Memory B cell (primary cell): ENCODE measurements around the gene CNTNAP3B.
"Not testable (repeated sequence)": the region's sequence is repeated elsewhere in the genome, so short reads cannot be mapped to it uniquely, and the experiment has no call there.

Experiments used
- ATAC-seq: fragments of 150-1000 bp; cut with Tn5 transposase; 2 replicates; pipeline ENCODE4 v1.10.0; 2021; ENCODE audit warnings: low read depth, mild to moderate bottlenecking, moderate library complexity
- DNase-seq, 2 donors: peaks; one replicate each; pipeline ENCODE4 v3.0.0; 2022; ENCODE audit warnings: low spot score in 2 of 2
- H3K27ac Mint-ChIP-seq: one replicate; pipeline ENCODE4 v1.8.0; 2022; ENCODE audit warnings: mild to moderate bottlenecking, moderate library complexity, mixed read lengths
- H3K27me3 Mint-ChIP-seq: one replicate; pipeline ENCODE4 v1.8.0; 2022; ENCODE audit warnings: mixed read lengths
- H3K36me3 Mint-ChIP-seq: one replicate; pipeline ENCODE4 v1.8.0; 2022; ENCODE audit warnings: mild to moderate bottlenecking, mixed read lengths
- H3K4me1 Mint-ChIP-seq: one replicate; pipeline ENCODE4 v1.8.0; 2022; ENCODE audit warnings: mixed read lengths
- H3K4me3 Mint-ChIP-seq: one replicate; pipeline ENCODE4 v1.8.0; 2022; ENCODE audit warnings: mild to moderate bottlenecking, moderate library complexity, mixed read lengths
- H3K9me3 Mint-ChIP-seq: one replicate; pipeline ENCODE4 v1.8.0; 2022; ENCODE audit warnings: mixed read lengths

CNTNAP3B gene

DNA sequence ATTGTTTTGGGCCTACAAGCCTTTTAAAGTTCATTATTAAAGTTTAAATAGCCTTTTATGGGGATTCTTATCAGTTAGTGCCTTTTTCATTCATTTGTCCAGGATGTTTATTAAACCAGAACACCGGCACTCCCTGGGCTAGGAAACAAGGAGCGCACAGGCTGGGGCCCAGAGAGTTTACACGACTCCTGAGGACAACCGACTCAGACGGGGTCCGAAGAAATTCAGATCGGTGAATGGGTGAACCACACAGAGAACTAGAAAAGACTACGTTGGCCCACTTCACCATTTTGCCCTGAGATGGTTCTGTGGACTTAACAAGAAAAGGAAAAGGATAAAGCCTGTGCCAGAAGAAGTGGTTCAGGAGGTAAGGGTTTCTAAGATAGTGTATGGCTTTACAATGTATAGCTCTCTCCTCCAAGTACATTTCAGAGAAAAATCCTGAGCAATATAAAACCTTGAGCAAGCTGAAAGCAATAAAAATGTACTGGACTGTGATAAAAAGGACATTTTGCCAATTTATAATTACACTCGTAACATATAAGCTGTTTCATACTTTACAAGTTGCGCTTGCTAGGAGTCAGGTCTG is 84.7 kb downstream of the CNTNAP3B start:
- H3K27ac Mint-ChIP-seq, H3K9me3 Mint-ChIP-seq, H3K36me3 Mint-ChIP-seq, H3K4me3 Mint-ChIP-seq, H3K4me1 Mint-ChIP-seq, ATAC-seq, DNase-seq, H3K27me3 Mint-ChIP-seq: not testable (repeated sequence)

DNA sequence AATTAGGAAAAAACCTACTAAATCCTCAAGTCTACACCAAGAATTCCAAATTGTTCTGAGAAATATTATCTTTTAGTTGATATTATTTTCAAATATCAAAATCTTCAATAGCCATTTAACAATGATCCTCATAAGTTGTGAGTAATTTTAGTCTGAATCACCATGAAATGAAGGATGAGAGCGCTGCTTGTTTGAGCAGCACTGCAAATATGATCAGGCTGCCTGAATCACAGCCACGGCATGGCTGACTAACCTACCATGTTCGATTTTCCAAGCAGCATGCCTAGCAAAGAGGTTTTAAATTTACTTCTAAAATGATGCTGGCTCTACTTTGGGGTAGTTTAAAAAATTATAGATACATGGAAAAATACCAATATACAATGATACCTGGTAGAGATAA is 95.7 kb downstream of the CNTNAP3B start:
- not testable (repeated sequence) for H3K9me3 Mint-ChIP-seq, H3K27me3 Mint-ChIP-seq, H3K27ac Mint-ChIP-seq, ATAC-seq, H3K36me3 Mint-ChIP-seq, DNase-seq, H3K4me3 Mint-ChIP-seq, H3K4me1 Mint-ChIP-seq

DNA sequence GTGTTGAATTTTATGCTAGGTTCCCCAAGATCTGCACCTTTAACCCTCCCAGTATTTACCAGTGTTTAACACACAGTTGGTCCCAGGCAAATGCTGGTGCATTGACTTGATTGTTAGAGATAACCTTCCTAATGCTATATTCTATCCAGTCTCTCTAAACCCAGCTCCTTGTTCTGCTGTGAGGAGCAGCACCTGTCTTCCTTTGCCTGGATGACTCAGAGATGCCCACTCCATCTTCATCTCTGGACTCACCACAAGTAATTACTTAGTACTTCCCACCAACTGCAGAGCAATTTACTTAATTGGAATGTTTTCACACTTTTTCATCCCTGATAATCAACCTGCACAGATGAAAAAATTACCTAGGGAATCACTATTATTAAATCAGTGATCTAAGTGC is 108.6 kb downstream of the CNTNAP3B start:
- H3K36me3 Mint-ChIP-seq, H3K9me3 Mint-ChIP-seq, H3K27me3 Mint-ChIP-seq, H3K4me1 Mint-ChIP-seq, DNase-seq, H3K27ac Mint-ChIP-seq, H3K4me3 Mint-ChIP-seq, ATAC-seq: not testable (repeated sequence)

DNA sequence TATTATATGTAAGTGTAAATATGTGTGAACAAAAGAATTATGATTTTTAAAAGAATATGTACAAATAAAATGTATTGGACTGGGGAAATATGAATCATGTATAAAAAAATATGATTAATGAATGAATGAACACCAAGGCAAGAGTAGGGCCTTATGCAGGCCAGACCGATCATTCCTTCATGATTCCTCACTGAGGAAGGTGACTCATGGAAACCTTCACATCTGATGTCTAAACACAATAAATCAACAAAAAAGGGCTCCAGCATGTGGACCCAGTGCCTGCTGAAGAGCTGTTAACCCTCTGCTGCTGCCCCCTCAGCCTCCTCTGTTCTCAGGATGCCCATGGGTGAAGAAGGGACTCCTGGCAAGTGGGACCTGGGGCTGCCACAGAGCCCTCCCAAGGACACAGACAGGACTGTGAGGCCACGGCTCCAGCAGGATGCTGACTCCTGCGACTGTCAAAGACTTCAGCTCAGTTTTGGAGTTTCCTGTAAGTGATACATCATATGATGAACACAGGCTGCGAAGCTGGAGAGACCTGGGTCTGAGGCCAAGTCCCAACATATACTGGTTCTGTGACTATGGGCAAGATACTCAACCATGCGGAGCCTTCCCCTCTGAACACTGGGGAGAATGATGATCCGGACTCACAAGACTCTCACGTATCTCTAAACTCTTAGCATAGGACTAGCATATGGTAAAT is 110.9 kb downstream of the CNTNAP3B start:
- not testable (repeated sequence) for H3K27ac Mint-ChIP-seq, H3K9me3 Mint-ChIP-seq, ATAC-seq, H3K36me3 Mint-ChIP-seq, H3K27me3 Mint-ChIP-seq, H3K4me1 Mint-ChIP-seq, DNase-seq, H3K4me3 Mint-ChIP-seq

DNA sequence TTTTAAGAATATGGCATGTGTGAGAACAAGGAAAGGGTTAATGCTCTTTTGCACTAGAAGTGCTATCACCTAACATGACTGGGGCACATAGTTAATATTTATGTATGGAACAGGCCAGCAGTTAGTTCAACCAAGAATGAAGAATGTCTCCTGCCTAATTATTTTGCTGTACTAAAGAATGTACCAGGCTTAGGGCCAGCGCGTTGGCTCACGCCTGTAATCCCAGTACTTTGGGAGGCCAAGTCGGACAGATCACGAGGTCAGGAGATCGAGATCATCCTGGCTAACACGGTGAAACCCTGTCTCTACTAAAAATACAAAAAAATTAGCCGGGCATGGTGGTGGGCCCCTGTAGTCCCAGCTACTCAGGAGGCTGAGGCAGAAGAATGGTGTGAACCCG is 114.9 kb downstream of the CNTNAP3B start:
- not testable (repeated sequence) for ATAC-seq, H3K36me3 Mint-ChIP-seq, H3K9me3 Mint-ChIP-seq

DNA sequence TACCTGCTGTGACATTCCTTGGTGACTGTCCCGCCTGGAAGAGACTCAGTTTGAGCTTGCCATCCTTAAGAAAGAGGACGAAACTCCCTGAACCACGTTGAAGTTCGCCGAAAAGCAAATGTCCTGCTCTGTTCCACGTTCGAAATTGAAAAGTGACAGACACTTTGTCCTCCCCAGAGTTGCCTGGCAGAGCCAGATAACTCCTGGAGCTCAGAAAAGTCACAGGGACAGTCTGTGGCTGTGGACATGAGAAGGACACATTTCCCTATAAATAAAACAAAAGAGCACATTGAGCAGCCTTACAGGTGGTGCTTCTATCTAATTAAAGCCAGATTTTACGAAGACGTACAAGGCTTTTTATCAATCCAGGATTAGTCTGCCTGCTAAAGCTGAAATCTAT is 137.6 kb downstream of the CNTNAP3B start:
- not testable (repeated sequence) for H3K4me3 Mint-ChIP-seq, H3K9me3 Mint-ChIP-seq, H3K36me3 Mint-ChIP-seq, H3K27me3 Mint-ChIP-seq, H3K4me1 Mint-ChIP-seq, H3K27ac Mint-ChIP-seq, DNase-seq, ATAC-seq

More for the DNA sequence above, 114.9 kb downstream of the CNTNAP3B start:
- not testable (repeated sequence) for H3K4me3 Mint-ChIP-seq, H3K4me1 Mint-ChIP-seq, DNase-seq, H3K27ac Mint-ChIP-seq, H3K27me3 Mint-ChIP-seq

DNA sequence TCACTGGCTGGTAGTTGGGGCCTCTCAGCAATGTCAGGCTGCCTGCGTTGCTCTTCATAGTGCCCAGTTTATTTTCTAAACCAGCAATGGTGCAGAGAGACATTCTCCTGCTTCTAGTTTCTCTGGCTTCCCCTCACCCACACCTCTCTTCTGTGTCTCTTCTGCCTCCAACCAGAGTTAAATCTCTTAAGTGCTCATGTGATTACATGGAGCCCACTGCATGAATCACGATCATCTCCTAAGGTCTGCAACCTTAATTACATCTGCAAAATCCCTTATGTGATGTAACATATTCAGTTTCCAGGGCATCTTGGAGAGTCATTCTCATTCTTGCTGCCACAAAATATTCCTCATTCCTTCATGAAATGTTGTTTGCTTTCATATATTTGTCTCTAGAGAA is 149.0 kb downstream of the CNTNAP3B start:
- H3K4me3 Mint-ChIP-seq, ATAC-seq, H3K36me3 Mint-ChIP-seq, H3K9me3 Mint-ChIP-seq, H3K4me1 Mint-ChIP-seq, H3K27me3 Mint-ChIP-seq, DNase-seq, H3K27ac Mint-ChIP-seq: not testable (repeated sequence)

DNA sequence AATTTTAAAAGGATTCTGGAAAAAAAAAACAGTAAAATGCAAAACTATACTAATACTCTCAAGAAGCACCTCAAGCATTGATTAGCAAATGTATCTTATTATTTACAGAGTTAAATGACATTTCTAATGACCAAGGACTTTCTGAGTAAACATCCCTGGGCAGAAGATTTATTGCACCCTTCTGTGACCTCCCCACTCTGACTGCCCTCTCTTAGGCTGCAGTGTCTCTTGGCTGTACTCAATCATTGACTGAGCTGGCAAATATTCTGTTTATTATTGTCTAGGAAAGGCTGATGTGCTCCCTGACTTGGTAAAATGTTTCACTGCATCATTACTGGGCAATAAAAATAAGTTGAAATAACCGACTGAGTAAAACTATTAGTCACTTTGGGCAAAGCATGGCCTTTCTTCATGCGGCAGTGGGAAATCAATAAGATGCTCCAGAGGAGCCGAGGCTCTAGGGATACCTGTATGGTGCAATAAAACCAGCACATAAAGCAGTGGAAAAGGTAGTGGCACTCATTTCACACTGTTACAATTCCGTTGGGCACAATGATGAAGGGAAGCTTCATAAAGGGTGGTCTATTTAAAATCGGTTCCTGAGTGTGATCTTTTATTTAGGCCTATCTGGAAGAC is 151.1 kb downstream of the CNTNAP3B start:
- not testable (repeated sequence) for H3K27me3 Mint-ChIP-seq, DNase-seq, H3K4me3 Mint-ChIP-seq, H3K36me3 Mint-ChIP-seq, H3K9me3 Mint-ChIP-seq, H3K27ac Mint-ChIP-seq, ATAC-seq, H3K4me1 Mint-ChIP-seq

DNA sequence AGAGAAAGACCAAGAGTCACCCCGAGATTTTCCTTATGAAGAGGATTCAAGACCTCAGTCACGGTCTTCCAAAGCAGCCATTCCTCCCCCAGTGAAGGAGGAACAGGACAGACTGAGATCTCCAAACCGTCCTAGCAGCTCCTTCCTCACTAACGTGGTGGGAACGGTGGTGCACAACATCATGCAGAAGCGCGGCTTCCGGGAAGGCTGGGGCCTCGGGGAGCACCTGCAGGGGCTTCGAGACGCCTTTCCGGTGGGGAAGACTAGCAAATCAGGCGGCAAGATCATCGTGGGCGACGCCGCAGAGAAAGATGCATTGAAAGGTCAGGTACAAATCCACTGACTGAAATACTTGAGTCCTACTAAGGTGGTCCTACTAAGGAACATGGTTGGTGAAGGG is 154.3 kb downstream of the CNTNAP3B start:
- not testable (repeated sequence) for H3K27ac Mint-ChIP-seq, H3K4me1 Mint-ChIP-seq, ATAC-seq, DNase-seq, H3K27me3 Mint-ChIP-seq, H3K9me3 Mint-ChIP-seq, H3K36me3 Mint-ChIP-seq, H3K4me3 Mint-ChIP-seq

DNA sequence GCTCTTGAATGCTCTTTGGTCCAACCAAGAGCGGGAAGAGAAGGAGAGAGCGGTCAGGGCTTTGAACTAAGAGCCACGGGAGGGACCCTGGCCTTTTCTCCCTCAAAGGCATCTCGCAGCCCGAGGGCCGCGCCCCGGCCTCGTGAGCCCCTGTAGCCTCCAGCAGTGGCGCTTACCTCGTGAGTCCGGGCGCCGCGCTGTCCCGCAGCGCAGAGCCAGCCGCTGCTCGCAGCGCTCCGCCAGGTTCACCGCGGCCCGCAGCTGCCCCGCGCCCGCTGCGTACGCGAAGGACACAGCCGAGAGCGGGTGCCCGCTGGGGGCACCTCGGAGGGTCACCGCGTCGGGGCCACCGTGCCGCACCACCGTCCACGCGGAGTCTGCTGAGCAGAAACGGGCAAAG is 176.2 kb downstream of the CNTNAP3B start:
- not testable (repeated sequence) for H3K4me3 Mint-ChIP-seq, DNase-seq, H3K27ac Mint-ChIP-seq, H3K9me3 Mint-ChIP-seq, ATAC-seq, H3K4me1 Mint-ChIP-seq, H3K36me3 Mint-ChIP-seq, H3K27me3 Mint-ChIP-seq

DNA sequence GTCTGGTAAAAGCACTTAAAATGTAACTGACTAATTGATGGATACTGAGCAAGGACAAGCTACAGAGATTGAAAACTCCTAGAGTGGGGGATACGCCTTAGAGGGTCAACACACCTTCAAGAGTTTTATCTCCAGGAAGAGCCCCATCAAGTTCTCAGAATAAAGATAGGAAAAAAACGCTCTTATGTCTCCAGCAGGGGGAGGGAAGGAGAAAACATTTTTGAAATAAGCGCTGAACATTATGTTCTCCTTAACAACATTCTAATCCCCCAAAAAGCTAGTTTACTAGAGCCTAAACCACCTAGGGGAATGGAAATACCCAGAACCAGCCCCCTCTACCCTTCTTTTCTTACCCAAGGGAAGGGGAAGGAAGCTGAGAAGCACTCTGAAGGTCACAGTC is 187.5 kb downstream of the CNTNAP3B start:
- not testable (repeated sequence) for H3K4me3 Mint-ChIP-seq, H3K9me3 Mint-ChIP-seq, DNase-seq, H3K4me1 Mint-ChIP-seq, H3K27ac Mint-ChIP-seq, H3K36me3 Mint-ChIP-seq, ATAC-seq, H3K27me3 Mint-ChIP-seq

DNA sequence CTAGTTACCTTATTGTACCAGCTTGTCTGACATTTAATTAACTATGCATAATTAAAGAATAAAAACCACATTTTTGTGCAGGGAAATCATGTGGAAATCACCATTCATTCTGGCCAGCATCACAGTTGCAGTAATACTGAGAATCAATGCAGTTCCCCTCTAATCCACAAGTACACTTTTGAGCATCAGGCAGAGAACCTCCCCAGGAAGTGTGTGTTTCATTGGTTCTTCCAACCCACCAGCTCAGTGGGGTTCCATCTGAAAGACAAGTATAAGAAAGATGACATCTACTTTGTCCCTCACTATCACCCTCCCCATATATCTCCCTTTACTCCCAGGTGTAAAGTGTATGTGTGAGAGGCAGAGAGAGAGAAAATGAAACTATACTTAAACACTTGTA is 191.1 kb downstream of the CNTNAP3B start:
- ATAC-seq, H3K4me3 Mint-ChIP-seq, H3K27me3 Mint-ChIP-seq, H3K9me3 Mint-ChIP-seq, DNase-seq, H3K36me3 Mint-ChIP-seq, H3K4me1 Mint-ChIP-seq, H3K27ac Mint-ChIP-seq: not testable (repeated sequence)

DNA sequence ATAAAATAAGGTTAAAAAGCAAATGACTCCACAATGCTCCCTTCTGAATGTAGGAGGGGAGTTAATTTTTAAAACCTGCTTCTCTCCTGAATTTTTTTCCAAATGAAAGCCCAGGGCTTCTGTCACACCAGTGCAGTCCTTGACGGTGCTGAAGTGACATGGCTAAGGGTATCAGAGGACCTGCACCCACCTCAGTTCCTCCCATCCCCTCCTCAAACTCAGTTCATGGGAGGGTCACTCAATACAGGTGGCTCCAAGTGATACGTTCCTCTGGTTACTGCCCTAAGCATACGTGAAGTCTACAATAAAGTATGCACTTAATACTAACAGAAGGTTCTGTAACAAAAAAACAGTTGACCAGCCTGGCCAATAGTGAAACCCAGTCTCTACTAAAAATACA is 193.5 kb downstream of the CNTNAP3B start:
- H3K9me3 Mint-ChIP-seq, H3K36me3 Mint-ChIP-seq, H3K4me3 Mint-ChIP-seq, DNase-seq, H3K4me1 Mint-ChIP-seq, H3K27ac Mint-ChIP-seq, ATAC-seq, H3K27me3 Mint-ChIP-seq: not testable (repeated sequence)

DNA sequence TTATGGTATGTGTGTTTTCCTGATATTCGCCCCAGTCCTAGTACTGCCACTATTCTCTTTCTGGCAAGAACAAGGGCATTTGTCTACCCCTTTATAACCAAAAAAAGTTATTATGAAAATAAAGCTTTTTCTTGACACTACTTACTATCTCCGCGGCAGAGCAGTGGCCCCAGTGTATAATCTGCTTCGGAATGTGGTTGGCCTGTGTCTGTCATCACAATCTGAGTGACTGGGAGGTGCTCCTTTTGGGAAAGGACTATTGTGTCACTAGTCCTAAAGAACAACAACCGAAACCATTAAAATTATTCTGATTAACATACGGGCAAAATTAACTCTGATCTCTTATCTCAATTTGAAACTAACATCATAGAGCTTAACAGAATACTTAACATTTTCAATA is 200.1 kb downstream of the CNTNAP3B start:
- H3K4me3 Mint-ChIP-seq, H3K36me3 Mint-ChIP-seq, H3K4me1 Mint-ChIP-seq, H3K9me3 Mint-ChIP-seq, H3K27ac Mint-ChIP-seq, DNase-seq, H3K27me3 Mint-ChIP-seq, ATAC-seq: not testable (repeated sequence)

DNA sequence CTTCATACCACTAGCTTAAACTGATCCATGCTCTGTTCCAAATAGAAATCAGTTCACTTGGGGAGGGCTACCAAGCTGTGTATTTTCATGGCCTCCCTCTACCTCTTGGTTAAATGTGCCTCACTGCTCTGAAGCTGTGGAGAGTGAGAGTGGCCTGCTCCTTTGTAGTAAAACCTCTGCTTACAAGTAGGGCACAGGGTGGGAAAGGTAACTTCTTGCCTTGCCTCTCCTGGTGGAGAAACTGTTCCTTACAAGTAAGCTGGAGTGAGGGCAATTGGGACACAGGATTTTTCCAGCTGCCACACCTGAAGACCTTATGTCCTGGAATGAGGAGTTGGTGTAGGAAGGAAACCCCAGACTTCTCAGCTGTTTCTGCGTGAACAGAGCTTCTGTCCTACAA is 211.9 kb downstream of the CNTNAP3B start:
- not testable (repeated sequence) for H3K4me1 Mint-ChIP-seq, H3K27ac Mint-ChIP-seq, DNase-seq, H3K36me3 Mint-ChIP-seq, H3K27me3 Mint-ChIP-seq, ATAC-seq, H3K4me3 Mint-ChIP-seq, H3K9me3 Mint-ChIP-seq
